ENCODE results near the gene ZNF343.

DNA sequence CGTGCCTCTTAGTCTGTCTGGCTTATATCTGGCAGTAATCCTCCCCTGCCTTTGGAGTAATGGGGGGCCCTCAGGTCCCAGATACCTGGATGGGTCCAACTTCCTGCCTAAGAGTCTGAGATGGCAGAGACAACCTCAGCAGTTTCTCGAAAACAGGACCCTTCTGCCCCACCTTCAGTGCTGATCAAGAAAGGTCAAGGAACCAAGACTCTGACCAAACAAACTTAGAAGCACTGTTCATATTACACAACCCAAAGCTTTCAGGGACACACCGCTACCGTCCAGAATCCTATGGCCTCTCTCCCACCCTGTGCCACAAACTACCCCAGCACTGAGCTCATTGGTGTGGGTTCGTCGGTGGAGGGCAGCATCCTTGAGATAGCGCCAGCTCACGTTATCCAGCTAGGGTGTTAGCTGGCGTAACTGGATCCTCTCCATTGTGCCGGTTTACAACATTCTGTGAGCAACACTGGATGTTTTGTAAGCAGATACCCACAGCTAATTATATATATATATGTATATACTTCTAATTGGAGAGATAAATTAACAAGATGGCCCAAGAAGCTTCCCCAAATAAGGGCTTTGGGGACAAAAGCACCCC is 20.1 kb upstream of the ZNF343 start:
- TF ChIP-seq POLR2A (IDR thresholded peaks at IDR 0.05): no peak
- no peak for TF ChIP-seq CTCF (IDR thresholded peaks at IDR 0.05)
